ENCODE results near the gene FRMD6.

DNA sequence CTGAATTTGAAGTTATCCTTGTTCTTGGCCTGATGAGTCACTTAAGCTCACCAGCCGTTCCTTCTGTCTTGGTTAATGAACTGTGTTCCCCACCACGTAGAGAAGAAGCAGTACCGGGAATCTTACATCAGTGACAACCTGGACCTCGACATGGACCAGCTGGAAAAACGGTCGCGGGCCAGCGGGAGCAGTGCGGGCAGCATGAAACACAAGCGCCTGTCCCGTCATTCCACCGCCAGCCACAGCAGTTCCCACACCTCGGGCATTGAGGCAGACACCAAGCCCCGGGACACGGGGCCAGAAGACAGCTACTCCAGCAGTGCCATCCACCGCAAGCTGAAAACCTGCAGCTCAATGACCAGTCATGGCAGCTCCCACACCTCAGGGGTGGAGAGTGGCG, 68.2 kb downstream of the FRMD6 start:
- TF ChIP-seq POLR2A (IDR thresholded peaks at IDR 0.05; ENCODE audit: low read length) = no peak
- TF ChIP-seq GATA1 (IDR thresholded peaks at IDR 0.05; ENCODE audit: low read depth, low read length) = no peak

Measured in erythroblast (primary cell).